Prostate gland (tissue), 2 donors: ENCODE data around the gene TECR. TPM values are rescaled to one million over a fixed set of nuclear protein-coding genes. Genes with fewer than 3 reads are reported as not detected.

ENCODE experiments used
- DNase-seq: peaks from one replicate; pipeline ENCODE4 v3.0.0-alpha.2; 2019; ENCODE audit warnings: low spot score
- H3K27ac ChIP-seq, 2 donors: fragments of 200-600 bp; sonication (generic); 2 replicates each; pipeline ENCODE4 v1.5.1; 2017 to 2019
- H3K27me3 ChIP-seq: fragments of 200-600 bp; sonication (generic); replicated peaks from 2 replicates; pipeline ENCODE4 v1.5.1; 2019; ENCODE audit not compliant: insufficient read depth
- H3K36me3 ChIP-seq, 2 donors: fragments of 200-600 bp; sonication (generic); 1 replicate in 1 of 2; 2 replicates in 1 of 2; pipeline versions ENCODE4 v1.5.1 to v1.8.1; 2017 to 2019
- H3K4me1 ChIP-seq: fragments of 200-600 bp; sonication (generic); replicated peaks from 2 replicates; pipeline ENCODE4 v1.5.1; 2019
- H3K4me3 ChIP-seq, 2 donors: fragments of 200-600 bp; sonication (generic); 2 replicates each; pipeline ENCODE4 v1.5.1; 2017 to 2019
- H3K9me3 ChIP-seq: fragments of 200-600 bp; sonication (generic); 2 replicates; pipeline ENCODE4 v1.5.1; 2017
- CTCF ChIP-seq, 4 experiments: fragments of 200-600 bp in 2 of 4; fragments of 450-650 bp in 2 of 4; sonication (generic) in 2 of 4; IDR thresholded peaks; 1 replicate in 3 of 4; 2 replicates in 1 of 4; pipeline ENCODE4 v1.5.1; 2016 to 2019; ENCODE audit warnings: antibody characterized with exemption in 4 of 4, mild to moderate bottlenecking in 2 of 4, moderate library complexity in 2 of 4
- POLR2A ChIP-seq: fragments of 450-650 bp; IDR thresholded peaks from one replicate; pipeline ENCODE4 v1.6.1; 2016; ENCODE audit warnings: antibody characterized with exemption, mild to moderate bottlenecking
- POLR2AphosphoS5 ChIP-seq: sonication (generic); formaldehyde crosslinking; IDR thresholded peaks from one replicate; pipeline ENCODE4 v1.6.1; 2017; ENCODE audit warnings: antibody characterized with exemption
- WGBS: methylation state at CpG from one replicate; pipeline ENCODE4 v1.1.5; 2018; 5-methylcytosine and 5-hydroxymethylcytosine counted together
- intact Hi-C: fragments of 100-400 bp; cut with DNase I; formaldehyde crosslinking; loops from one replicate; pipeline ENCODE4 v1.14.2; 2022
- total RNA-seq, 2 donors: library from RNA; depleted of rRNA; stranded (reverse); fragments of >200 nt; gene quantifications; one replicate each; pipeline ENCODE4 v1.1.0, GENCODE V29; 2016

TECR gene
- total RNA-seq, 2 donors from 2014 or later, result 137 to 154 TPM

- H3K36me3 ChIP-seq, result no peaks in the 10 kb centered on the region
- no peaks in the 10 kb centered on the region for H3K9me3 ChIP-seq
- peak overlapping the region; percentile 67 to 86 for H3K4me3 ChIP-seq
- no peak for TF ChIP-seq CTCF (IDR thresholded peaks at IDR 0.05)
- TF ChIP-seq POLR2AphosphoS5, result no peak
- TF ChIP-seq POLR2A, result no peak
- DNase-seq, result no peak
- H3K4me1 ChIP-seq, result peaks cover 11% of the 10 kb centered on the region
- WGBS, result 2% methylated on average over 19 of the region's 28 CpGs
- H3K27ac ChIP-seq, result peak overlapping the region; percentile 70 to 81
- intact Hi-C loops, result no loop called here
- no peaks in the 10 kb centered on the region for H3K27me3 ChIP-seq
Measured at GRCh38 chr19:14495672-14496028, 33.7 kb upstream of the TECR start.

- WGBS, result 2% methylated on average over 61 of the region's 71 CpGs
- peak; percentile 82 for TF ChIP-seq POLR2A
- peak; percentile 95 for TF ChIP-seq POLR2AphosphoS5
- TF ChIP-seq CTCF (IDR thresholded peaks at IDR 0.05), result no peak
- peak within 1 kb of the TSS; percentile 67 to 86 for H3K4me3 ChIP-seq
- H3K27me3 ChIP-seq, result no peaks in the 10 kb centered on the region
- no peaks in the 10 kb centered on the region for H3K9me3 ChIP-seq
- peak within 1 kb of the TSS; percentile 70 to 81 for H3K27ac ChIP-seq
- DNase-seq, result peak; percentile 96
- intact Hi-C loops, result no loop called here
- H3K4me1 ChIP-seq, result peaks cover 11% of the 10 kb centered on the region
- H3K36me3 ChIP-seq, result no peaks in the 10 kb centered on the region
Measured at GRCh38 chr19:14496029-14496833, 33.2 kb upstream of the TECR start, which contains the start of gene GIPC1. Gene GIPC1, minus strand, starts transcription at chr19:14496127. Its CDS starts 13,151 bp downstream, at chr19:14482976.

GRCh38 chr19:14496834-14497227, 32.6 kb upstream of the TECR start:
- peak overlapping the region; percentile 70 to 81 for H3K27ac ChIP-seq
- H3K4me1 ChIP-seq, result peaks cover 11% of the 10 kb centered on the region
- no peak for DNase-seq

GRCh38 chr19:14497228-14497921, 32.0 kb upstream of the TECR start:
- Histone ChIP-seq H3K4me3 (no peak overlapping the region), H3K36me3 (no peaks in the 10 kb centered on the region), H3K9me3 (no peaks in the 10 kb centered on the region), H3K4me1 (peaks cover 11% of the 10 kb centered on the region), H3K27me3 (no peaks in the 10 kb centered on the region), H3K27ac (peak overlapping the region; percentile 70 to 81)
- intact Hi-C loops, result no loop called here
- WGBS, result 41% methylated on average over 6 of the region's 6 CpGs
- DNase-seq, result no peak
- TF ChIP-seq CTCF (IDR thresholded peaks at IDR 0.05) (no peak), POLR2AphosphoS5 (no peak), POLR2A (no peak)

More at GRCh38 chr19:14496834-14497227, 32.6 kb upstream of the TECR start:
- Histone ChIP-seq H3K9me3 (no peaks in the 10 kb centered on the region), H3K36me3 (no peaks in the 10 kb centered on the region), H3K27me3 (no peaks in the 10 kb centered on the region), H3K4me3 (peak overlapping the region in 1 of 2 donors; percentile 67)
- WGBS, result 20% methylated on average over 7 of the region's 7 CpGs
- TF ChIP-seq CTCF (IDR thresholded peaks at IDR 0.05), result no peak
- TF ChIP-seq POLR2A, result no peak
- no peak for TF ChIP-seq POLR2AphosphoS5
- intact Hi-C loops, result no loop called here
